Inflammatory macrophage treated with lipopolysaccharide for 4 hours (primary cell): ENCODE results near the gene MAML3.
"Not testable (repeated sequence)": the region's sequence is repeated elsewhere in the genome, so short reads cannot be mapped to it uniquely, and the experiment has no call there.

Experiments used
- DNase-seq: peaks from one replicate; pipeline ENCODE4 v3.0.0-alpha.2; 2020

The MAML3 gene

GRCh38 chr4:139704915-139705485 is 449.0 kb downstream of the MAML3 start:
- DNase-seq: peak; percentile 17

GRCh38 chr4:139700568-139700967 is 453.4 kb downstream of the MAML3 start:
- no peak for DNase-seq

- not testable (repeated sequence) for DNase-seq
These were observed 455.6 kb downstream of the MAML3 start for GRCh38 chr4:139698167-139698925.

GRCh38 chr4:139696491-139696890 is 457.5 kb downstream of the MAML3 start:
- DNase-seq: no peak

GRCh38 chr4:139694522-139695107 is 459.4 kb downstream of the MAML3 start:
- DNase-seq: no peak

GRCh38 chr4:139692309-139693012 is 461.5 kb downstream of the MAML3 start:
- peak; percentile 50 for DNase-seq

GRCh38 chr4:139690419-139690818 is 463.6 kb downstream of the MAML3 start:
- peak; percentile 10 for DNase-seq

- DNase-seq: peak; percentile 39
These were observed 464.8 kb downstream of the MAML3 start for GRCh38 chr4:139689093-139689722.

- no peak for DNase-seq
These were observed 467.0 kb downstream of the MAML3 start for GRCh38 chr4:139686988-139687387.

- no peak for DNase-seq
These were observed 467.9 kb downstream of the MAML3 start for GRCh38 chr4:139686130-139686529.

GRCh38 chr4:139685180-139685579 is 468.8 kb downstream of the MAML3 start:
- peak; percentile 22 for DNase-seq

GRCh38 chr4:139684351-139684750 is 469.6 kb downstream of the MAML3 start:
- no peak for DNase-seq

GRCh38 chr4:139682741-139683151 is 471.2 kb downstream of the MAML3 start:
- no peak for DNase-seq

- no peak for DNase-seq
These were observed 471.7 kb downstream of the MAML3 start for GRCh38 chr4:139682309-139682708.

GRCh38 chr4:139676913-139677585 is 476.9 kb downstream of the MAML3 start:
- DNase-seq: no peak

GRCh38 chr4:139676365-139676764 is 477.6 kb downstream of the MAML3 start:
- DNase-seq: no peak

GRCh38 chr4:139675651-139676050 is 478.3 kb downstream of the MAML3 start:
- peak; percentile 80 for DNase-seq

GRCh38 chr4:139674875-139675550 is 479.0 kb downstream of the MAML3 start:
- DNase-seq: peak; percentile 86

GRCh38 chr4:139672732-139673131 is 481.3 kb downstream of the MAML3 start:
- DNase-seq: no peak

- DNase-seq: no peak
These were observed 481.8 kb downstream of the MAML3 start for GRCh38 chr4:139672215-139672614.

- DNase-seq: no peak
These were observed 483.2 kb downstream of the MAML3 start for GRCh38 chr4:139670775-139671174.

GRCh38 chr4:139669890-139670289 is 484.1 kb downstream of the MAML3 start:
- no peak for DNase-seq
